Measurements from ENCODE around the gene SERPINA4.

Gene SERPINA4

DNA sequence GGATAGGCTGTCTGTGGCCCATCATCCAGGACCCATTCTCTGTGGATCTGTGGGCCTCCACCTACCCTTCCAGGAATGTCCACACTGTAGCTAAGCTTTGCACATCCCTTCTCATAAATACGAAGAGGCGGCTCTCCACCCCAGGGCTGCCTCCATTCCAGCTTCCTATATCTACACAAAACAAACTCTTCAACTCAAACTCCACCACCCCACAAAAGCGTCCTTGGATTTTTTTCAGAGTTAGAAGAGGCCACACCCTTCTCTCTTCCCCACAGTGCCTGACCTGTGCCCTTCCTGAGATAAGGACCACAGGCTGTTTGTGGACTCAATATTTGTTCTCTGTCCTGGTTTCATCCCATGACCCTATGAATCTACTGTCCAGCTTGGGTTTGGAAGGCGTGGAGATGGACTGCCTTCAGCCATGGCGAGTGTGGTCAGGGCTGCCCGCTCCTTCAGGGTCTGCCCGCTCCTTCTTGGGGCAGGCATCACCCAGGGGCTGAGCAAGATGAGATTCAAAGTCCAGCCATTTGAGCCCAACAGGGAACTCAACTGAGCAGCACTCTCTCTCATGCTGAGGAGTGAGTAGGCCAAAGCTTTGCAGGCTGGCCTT lies 39.0 kb upstream of the SERPINA4 start (continued):
- TF ChIP-seq KLF8 (tag by site-specific recombination; IDR thresholded peaks at IDR 0.05) (no peak), ZNF169 (tag by site-specific recombination; IDR thresholded peaks at IDR 0.05) (no peak), ZNF501 (tag by site-specific recombination; IDR thresholded peaks at IDR 0.05) (no peak), ZNF423 (tag by site-specific recombination; IDR thresholded peaks at IDR 0.05) (no peak), ZNF366 (tag by site-specific recombination; conservative IDR thresholded peaks at IDR 0.05) (no peak), ZNF223 (tag by site-specific recombination; IDR thresholded peaks at IDR 0.05) (no peak), ZNF311 (tag by site-specific recombination; IDR thresholded peaks at IDR 0.05; ENCODE audit: borderline replicate concordance) (no peak)
- TF ChIP-seq, protein P1, sequence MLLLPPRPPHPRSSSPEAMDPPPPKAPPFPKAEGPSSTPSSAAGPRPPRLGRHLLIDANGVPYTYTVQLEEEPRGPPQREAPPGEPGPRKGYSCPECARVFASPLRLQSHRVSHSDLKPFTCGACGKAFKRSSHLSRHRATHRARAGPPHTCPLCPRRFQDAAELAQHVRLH (tag by site-specific recombination; IDR thresholded peaks at IDR 0.05): no peak
- TF ChIP-seq, protein P2, sequence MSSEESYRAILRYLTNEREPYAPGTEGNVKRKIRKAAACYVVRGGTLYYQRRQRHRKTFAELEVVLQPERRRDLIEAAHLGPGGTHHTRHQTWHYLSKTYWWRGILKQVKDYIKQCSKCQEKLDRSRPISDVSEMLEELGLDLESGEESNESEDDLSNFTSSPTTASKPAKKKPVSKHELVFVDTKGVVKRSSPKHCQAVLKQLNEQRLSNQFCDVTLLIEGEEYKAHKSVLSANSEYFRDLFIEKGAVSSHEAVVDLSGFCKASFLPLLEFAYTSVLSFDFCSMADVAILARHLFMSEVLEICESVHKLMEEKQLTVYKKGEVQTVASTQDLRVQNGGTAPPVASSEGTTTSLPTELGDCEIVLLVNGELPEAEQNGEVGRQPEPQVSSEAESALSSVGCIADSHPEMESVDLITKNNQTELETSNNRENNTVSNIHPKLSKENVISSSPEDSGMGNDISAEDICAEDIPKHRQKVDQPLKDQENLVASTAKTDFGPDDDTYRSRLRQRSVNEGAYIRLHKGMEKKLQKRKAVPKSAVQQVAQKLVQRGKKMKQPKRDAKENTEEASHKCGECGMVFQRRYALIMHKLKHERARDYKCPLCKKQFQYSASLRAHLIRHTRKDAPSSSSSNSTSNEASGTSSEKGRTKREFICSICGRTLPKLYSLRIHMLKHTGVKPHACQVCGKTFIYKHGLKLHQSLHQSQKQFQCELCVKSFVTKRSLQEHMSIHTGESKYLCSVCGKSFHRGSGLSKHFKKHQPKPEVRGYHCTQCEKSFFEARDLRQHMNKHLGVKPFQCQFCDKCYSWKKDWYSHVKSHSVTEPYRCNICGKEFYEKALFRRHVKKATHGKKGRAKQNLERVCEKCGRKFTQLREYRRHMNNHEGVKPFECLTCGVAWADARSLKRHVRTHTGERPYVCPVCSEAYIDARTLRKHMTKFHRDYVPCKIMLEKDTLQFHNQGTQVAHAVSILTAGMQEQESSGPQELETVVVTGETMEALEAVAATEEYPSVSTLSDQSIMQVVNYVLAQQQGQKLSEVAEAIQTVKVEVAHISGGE (tag by site-specific recombination; conservative IDR thresholded peaks at IDR 0.05; ENCODE audit: low read depth): no peak
- TF ChIP-seq, protein P3, sequence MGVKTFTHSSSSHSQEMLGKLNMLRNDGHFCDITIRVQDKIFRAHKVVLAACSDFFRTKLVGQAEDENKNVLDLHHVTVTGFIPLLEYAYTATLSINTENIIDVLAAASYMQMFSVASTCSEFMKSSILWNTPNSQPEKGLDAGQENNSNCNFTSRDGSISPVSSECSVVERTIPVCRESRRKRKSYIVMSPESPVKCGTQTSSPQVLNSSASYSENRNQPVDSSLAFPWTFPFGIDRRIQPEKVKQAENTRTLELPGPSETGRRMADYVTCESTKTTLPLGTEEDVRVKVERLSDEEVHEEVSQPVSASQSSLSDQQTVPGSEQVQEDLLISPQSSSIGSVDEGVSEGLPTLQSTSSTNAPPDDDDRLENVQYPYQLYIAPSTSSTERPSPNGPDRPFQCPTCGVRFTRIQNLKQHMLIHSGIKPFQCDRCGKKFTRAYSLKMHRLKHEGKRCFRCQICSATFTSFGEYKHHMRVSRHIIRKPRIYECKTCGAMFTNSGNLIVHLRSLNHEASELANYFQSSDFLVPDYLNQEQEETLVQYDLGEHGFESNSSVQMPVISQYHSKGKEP (tag by site-specific recombination; IDR thresholded peaks at IDR 0.05): no peak

DNA sequence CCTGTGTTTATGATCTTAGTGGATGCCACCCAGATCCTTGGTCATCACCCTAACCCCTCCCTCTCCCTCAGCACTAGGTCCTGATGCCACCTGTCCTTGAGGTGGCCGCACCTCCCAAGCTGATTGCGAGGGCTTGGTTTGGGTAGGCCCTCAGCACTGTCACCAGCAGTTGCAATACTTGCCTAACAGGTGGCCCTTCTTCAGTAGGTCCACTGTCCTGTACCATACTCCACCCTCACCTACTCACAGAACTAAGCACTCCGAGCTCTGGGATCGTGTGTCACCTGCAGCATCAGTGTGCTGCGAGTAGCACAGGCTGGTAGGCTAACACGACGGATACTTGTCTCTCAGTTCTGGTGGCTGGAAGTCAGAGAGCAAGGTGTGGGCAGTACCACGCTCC lies 38.0 kb upstream of the SERPINA4 start:
- Histone ChIP-seq H3K4me1 (ENCODE audit: control insufficient read depth, insufficient read depth, low read length) (no peaks in the 10 kb centered on the region), H3K36me3 (ENCODE audit: control insufficient read depth in 2 of 2, insufficient read depth in 1 of 2, low read length in 2 of 2) (no peaks in the 10 kb centered on the region; a peak in 1 of 3 replicates), H3K4me3 (ENCODE audit: low read depth, low read length) (no peak overlapping the region), H3K9me3 (ENCODE audit: control insufficient read depth, insufficient read depth, low read depth, low read length) (no peaks in the 10 kb centered on the region), H3K27ac (ENCODE audit: extremely low read depth, low read depth, low read length) (no peak overlapping the region)
- POLR2A ChIA-PET: no interaction called here
- CTCF ChIA-PET: no interaction called here
- no peak for TF ChIP-seq KLF1 (tag by site-specific recombination; IDR thresholded peaks at IDR 0.05)
- no peak for TF ChIP-seq ZNF335 (tag by site-specific recombination; conservative IDR thresholded peaks at IDR 0.05)
- TF ChIP-seq OVOL3 (tag by site-specific recombination; IDR thresholded peaks at IDR 0.05): no peak
- TF ChIP-seq, protein P4, sequence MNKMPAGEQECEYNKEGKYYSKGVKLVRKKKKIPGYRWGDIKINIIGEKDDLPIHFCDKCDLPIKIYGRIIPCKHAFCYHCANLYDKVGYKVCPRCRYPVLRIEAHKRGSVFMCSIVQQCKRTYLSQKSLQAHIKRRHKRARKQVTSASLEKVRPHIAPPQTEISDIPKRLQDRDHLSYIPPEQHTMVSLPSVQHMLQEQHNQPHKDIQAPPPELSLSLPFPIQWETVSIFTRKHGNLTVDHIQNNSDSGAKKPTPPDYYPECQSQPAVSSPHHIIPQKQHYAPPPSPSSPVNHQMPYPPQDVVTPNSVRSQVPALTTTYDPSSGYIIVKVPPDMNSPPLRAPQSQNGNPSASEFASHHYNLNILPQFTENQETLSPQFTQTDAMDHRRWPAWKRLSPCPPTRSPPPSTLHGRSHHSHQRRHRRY (tag by site-specific recombination; IDR thresholded peaks at IDR 0.05): no peak
- no peak for TF ChIP-seq HOXD13 (CRISPR knock-in tag; IDR thresholded peaks at IDR 0.05; ENCODE audit: borderline replicate concordance)
- TF ChIP-seq ZNF175 (tag by site-specific recombination; IDR thresholded peaks at IDR 0.05): no peak
- no peak for TF ChIP-seq OSR2 (tag by site-specific recombination; IDR thresholded peaks at IDR 0.05)
- TF ChIP-seq ZNF302 (tag by site-specific recombination; IDR thresholded peaks at IDR 0.05; ENCODE audit: low read depth): no peak
- no peak for TF ChIP-seq ZNF404 (tag by site-specific recombination; IDR thresholded peaks at IDR 0.05)
- TF ChIP-seq ZNF354C (tag by site-specific recombination; IDR thresholded peaks at IDR 0.05; ENCODE audit: borderline replicate concordance, low read depth): no peak

Measured in HEK293 (cell line).